Measurements from ENCODE around the gene TMEM234. TPM values are rescaled to one million over a fixed set of nuclear protein-coding genes. Genes with fewer than 3 reads are reported as not detected.
A peak's percentile ranks its signal among the peaks of the same experiment; 100 is the strongest.

The TMEM234 gene
- total and polyA plus RNA-seq, 2 of the 13 experiments (the other 11 are each of a cell fraction or from before 2014, with no cell fraction given) = 6.1 to 9.0 TPM

DNA sequence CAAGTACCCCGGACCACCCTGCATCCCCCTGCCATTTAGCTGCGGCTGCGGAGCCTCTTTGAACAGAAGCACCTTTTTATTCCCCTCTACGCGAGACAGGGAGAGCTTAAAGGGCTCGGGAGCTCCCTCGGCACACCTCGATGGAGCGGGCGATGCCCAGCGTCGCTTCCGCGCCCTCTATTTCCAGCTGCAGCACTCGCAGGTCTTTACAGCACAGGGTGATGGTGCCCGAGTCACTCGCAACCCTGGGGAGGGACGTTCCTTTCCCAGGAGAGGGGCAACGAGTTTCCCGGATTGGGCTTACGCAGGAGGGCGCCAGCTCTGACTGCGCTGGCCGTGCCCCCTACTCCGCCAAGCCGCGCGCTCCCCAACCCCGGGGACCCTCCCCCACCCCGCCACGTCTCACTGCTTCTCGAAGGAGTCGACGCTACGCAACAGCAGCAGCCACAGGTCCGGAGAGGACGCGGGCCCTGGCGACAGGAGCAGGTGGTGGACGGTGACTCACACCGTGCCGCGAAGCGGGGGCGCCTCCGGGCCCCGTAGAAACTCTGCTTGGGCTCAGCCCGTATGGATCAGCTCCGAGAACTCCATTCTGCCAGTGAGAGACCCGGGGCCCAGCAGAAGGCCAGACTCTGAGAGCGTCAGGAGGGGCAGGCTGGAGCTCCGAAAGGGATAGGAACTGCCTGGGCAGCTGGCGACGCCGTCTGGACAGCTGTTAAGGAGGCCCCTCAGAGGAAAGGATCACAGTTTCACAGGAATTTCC, 19.0 kb upstream of the TMEM234 start (continued):
- TF ChIP-seq ZNF101 (CRISPR knock-in tag; IDR thresholded peaks at IDR 0.05; ENCODE audit: borderline replicate concordance, low read depth) = no peak
- TF ChIP-seq ZNF703 (CRISPR knock-in tag; IDR thresholded peaks at IDR 0.05; ENCODE audit: borderline replicate concordance) = peak; percentile 69; the same call in 1 of the 2 replicates
- no peak for TF ChIP-seq MTF2 (CRISPR knock-in tag; IDR thresholded peaks at IDR 0.05; ENCODE audit: borderline replicate concordance)
- no peak for TF ChIP-seq GABPA (IDR thresholded peaks at IDR 0.05; ENCODE audit: low read depth, low read length)
- TF ChIP-seq GABPA (CRISPR knock-in tag; IDR thresholded peaks at IDR 0.05; ENCODE audit: low read depth) = no peak
- TF ChIP-seq ZSCAN29 (CRISPR knock-in tag; conservative IDR thresholded peaks at IDR 0.05) = 0 out of 2 replicates have a peak, but pooled peaks have one; percentile 26
- no peak for TF ChIP-seq NBN (conservative IDR thresholded peaks at IDR 0.05)
- TF ChIP-seq NFKB2 (CRISPR knock-in tag; IDR thresholded peaks at IDR 0.05; ENCODE audit: borderline replicate concordance) = no peak
- TF ChIP-seq, protein P1, sequence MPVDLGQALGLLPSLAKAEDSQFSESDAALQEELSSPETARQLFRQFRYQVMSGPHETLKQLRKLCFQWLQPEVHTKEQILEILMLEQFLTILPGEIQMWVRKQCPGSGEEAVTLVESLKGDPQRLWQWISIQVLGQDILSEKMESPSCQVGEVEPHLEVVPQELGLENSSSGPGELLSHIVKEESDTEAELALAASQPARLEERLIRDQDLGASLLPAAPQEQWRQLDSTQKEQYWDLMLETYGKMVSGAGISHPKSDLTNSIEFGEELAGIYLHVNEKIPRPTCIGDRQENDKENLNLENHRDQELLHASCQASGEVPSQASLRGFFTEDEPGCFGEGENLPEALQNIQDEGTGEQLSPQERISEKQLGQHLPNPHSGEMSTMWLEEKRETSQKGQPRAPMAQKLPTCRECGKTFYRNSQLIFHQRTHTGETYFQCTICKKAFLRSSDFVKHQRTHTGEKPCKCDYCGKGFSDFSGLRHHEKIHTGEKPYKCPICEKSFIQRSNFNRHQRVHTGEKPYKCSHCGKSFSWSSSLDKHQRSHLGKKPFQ (CRISPR knock-in tag; IDR thresholded peaks at IDR 0.05; ENCODE audit: insufficient replicate concordance) = peak; percentile 92
- no peak for TF ChIP-seq ZNF12 (CRISPR knock-in tag; IDR thresholded peaks at IDR 0.05)
- TF ChIP-seq POLR2G (IDR thresholded peaks at IDR 0.05; ENCODE audit: low read depth, low read length) = peak; percentile 43; the same call in 1 of the 2 replicates
- no peak for TF ChIP-seq ZNF761 (CRISPR knock-in tag; conservative IDR thresholded peaks at IDR 0.05)
- no peak for TF ChIP-seq ZFP37 (CRISPR knock-in tag; IDR thresholded peaks at IDR 0.05; ENCODE audit: borderline replicate concordance)
- peak; percentile 76; the same call in 1 of the 2 replicates for TF ChIP-seq ZFX (CRISPR knock-in tag; IDR thresholded peaks at IDR 0.05; ENCODE audit: low read depth)
- TF ChIP-seq ZC3H13 (CRISPR knock-in tag; IDR thresholded peaks at IDR 0.05) = no peak
- no peak for TF ChIP-seq TRIM24 (CRISPR knock-in tag; IDR thresholded peaks at IDR 0.05)
- TF ChIP-seq ZKSCAN5 (CRISPR knock-in tag; IDR thresholded peaks at IDR 0.05) = no peak
- TF ChIP-seq ZNF44 (CRISPR knock-in tag; IDR thresholded peaks at IDR 0.05) = no peak
- TF ChIP-seq SNAPC2 (CRISPR knock-in tag; IDR thresholded peaks at IDR 0.05) = no peak
- TF ChIP-seq NFYB (CRISPR knock-in tag; IDR thresholded peaks at IDR 0.05) = no peak
- TF ChIP-seq FOXJ3 (CRISPR knock-in tag; IDR thresholded peaks at IDR 0.05; ENCODE audit: borderline replicate concordance) = no peak
- TF ChIP-seq MTA1 (CRISPR knock-in tag; IDR thresholded peaks at IDR 0.05; ENCODE audit: borderline replicate concordance) = 0 out of 2 replicates have a peak, but pooled peaks have one; percentile 37
- TF ChIP-seq, protein P2, sequence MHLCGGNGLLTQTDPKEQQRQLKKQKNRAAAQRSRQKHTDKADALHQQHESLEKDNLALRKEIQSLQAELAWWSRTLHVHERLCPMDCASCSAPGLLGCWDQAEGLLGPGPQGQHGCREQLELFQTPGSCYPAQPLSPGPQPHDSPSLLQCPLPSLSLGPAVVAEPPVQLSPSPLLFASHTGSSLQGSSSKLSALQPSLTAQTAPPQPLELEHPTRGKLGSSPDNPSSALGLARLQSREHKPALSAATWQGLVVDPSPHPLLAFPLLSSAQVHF (CRISPR knock-in tag; IDR thresholded peaks at IDR 0.05) = no peak
- TF ChIP-seq, protein P3, sequence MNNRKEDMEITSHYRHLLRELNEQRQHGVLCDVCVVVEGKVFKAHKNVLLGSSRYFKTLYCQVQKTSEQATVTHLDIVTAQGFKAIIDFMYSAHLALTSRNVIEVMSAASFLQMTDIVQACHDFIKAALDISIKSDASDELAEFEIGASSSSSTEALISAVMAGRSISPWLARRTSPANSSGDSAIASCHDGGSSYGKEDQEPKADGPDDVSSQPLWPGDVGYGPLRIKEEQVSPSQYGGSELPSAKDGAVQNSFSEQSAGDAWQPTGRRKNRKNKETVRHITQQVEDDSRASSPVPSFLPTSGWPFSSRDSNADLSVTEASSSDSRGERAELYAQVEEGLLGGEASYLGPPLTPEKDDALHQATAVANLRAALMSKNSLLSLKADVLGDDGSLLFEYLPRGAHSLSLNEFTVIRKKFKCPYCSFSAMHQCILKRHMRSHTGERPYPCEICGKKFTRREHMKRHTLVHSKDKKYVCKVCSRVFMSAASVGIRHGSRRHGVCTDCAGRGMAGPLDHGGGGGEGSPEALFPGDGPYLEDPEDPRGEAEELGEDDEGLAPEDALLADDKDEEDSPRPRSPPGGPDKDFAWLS (CRISPR knock-in tag; IDR thresholded peaks at IDR 0.05; ENCODE audit: borderline replicate concordance) = no peak
- TF ChIP-seq, protein P4, sequence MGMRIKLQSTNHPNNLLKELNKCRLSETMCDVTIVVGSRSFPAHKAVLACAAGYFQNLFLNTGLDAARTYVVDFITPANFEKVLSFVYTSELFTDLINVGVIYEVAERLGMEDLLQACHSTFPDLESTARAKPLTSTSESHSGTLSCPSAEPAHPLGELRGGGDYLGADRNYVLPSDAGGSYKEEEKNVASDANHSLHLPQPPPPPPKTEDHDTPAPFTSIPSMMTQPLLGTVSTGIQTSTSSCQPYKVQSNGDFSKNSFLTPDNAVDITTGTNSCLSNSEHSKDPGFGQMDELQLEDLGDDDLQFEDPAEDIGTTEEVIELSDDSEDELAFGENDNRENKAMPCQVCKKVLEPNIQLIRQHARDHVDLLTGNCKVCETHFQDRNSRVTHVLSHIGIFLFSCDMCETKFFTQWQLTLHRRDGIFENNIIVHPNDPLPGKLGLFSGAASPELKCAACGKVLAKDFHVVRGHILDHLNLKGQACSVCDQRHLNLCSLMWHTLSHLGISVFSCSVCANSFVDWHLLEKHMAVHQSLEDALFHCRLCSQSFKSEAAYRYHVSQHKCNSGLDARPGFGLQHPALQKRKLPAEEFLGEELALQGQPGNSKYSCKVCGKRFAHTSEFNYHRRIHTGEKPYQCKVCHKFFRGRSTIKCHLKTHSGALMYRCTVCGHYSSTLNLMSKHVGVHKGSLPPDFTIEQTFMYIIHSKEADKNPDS (CRISPR knock-in tag; IDR thresholded peaks at IDR 0.05) = no peak
